ENCODE measurements around the gene SLC35F3.

GRCh38 chr1:233901495-233901894 is 3.0 kb upstream of the SLC35F3 start:
- TF ChIP-seq, protein P1, sequence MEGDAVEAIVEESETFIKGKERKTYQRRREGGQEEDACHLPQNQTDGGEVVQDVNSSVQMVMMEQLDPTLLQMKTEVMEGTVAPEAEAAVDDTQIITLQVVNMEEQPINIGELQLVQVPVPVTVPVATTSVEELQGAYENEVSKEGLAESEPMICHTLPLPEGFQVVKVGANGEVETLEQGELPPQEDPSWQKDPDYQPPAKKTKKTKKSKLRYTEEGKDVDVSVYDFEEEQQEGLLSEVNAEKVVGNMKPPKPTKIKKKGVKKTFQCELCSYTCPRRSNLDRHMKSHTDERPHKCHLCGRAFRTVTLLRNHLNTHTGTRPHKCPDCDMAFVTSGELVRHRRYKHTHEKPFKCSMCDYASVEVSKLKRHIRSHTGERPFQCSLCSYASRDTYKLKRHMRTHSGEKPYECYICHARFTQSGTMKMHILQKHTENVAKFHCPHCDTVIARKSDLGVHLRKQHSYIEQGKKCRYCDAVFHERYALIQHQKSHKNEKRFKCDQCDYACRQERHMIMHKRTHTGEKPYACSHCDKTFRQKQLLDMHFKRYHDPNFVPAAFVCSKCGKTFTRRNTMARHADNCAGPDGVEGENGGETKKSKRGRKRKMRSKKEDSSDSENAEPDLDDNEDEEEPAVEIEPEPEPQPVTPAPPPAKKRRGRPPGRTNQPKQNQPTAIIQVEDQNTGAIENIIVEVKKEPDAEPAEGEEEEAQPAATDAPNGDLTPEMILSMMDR (IDR thresholded peaks at IDR 0.05; ENCODE audit: low read depth, low read length, poor library complexity, severe bottlenecking) = no peak
- TF ChIP-seq EZH2phosphoT487 (IDR thresholded peaks at IDR 0.05; ENCODE audit: borderline replicate concordance, low read length) = no peak
